LNCaP clone FGC (cell line): ENCODE measurements around the gene COX8A.

ENCODE experiments used
- DNase-seq: peaks from one replicate; pipeline ENCODE4 v3.0.0-alpha.2; 2011; ENCODE audit warnings: low read depth
- H3K4me3 ChIP-seq: 2 replicates; pipeline ENCODE4 v1.5.1; 2011; ENCODE audit warnings: mild to moderate bottlenecking, low read depth, low read length, control low read depth
- CTCF ChIP-seq: IDR thresholded peaks from 2 replicates; pipeline ENCODE4 v1.5.1; 2012; ENCODE audit warnings: mild to moderate bottlenecking; ENCODE audit not compliant: control insufficient read depth, insufficient read depth; ENCODE audit errors: extremely low read depth

Gene COX8A

GRCh38 chr11:63974259-63975143 lies at the start of gene COX8A:
Gene COX8A, plus strand, starts transcription at chr11:63974620. Its CDS starts 61 bp downstream, at chr11:63974681.
- 0 out of 2 replicates have a peak, but pooled peaks have one; percentile 15 for TF ChIP-seq CTCF
- peak within 1 kb of the TSS; percentile 92 for H3K4me3 ChIP-seq
- peak; percentile 100 for DNase-seq

GRCh38 chr11:63929616-63930015 lies 44.8 kb upstream of the COX8A start:
- no peak overlapping the region for H3K4me3 ChIP-seq
- no peak for TF ChIP-seq CTCF
- DNase-seq, result no peak

- H3K4me3 ChIP-seq, result no peak overlapping the region
- no peak for DNase-seq
- TF ChIP-seq CTCF, result no peak
These were observed 43.4 kb upstream of the COX8A start for GRCh38 chr11:63931045-63931444.

GRCh38 chr11:63931876-63932275 lies 42.5 kb upstream of the COX8A start:
- DNase-seq, result no peak
- TF ChIP-seq CTCF, result no peak
- H3K4me3 ChIP-seq, result no peak overlapping the region

GRCh38 chr11:63933459-63933858 lies 41.0 kb upstream of the COX8A start:
- DNase-seq, result no peak
- no peak overlapping the region for H3K4me3 ChIP-seq
- no peak for TF ChIP-seq CTCF

GRCh38 chr11:63937713-63938478 lies 36.5 kb upstream of the COX8A start:
- TF ChIP-seq CTCF, result no peak
- H3K4me3 ChIP-seq, result peak overlapping the region; percentile 88
- no peak for DNase-seq
